Liver (tissue), 9 donors: ENCODE measurements around the gene MAD2L2. TPM values are rescaled to one million over a fixed set of nuclear protein-coding genes. Genes with fewer than 3 reads are reported as not detected.

Source experiments
- DNase-seq: peaks from one replicate; pipeline ENCODE4 v3.0.0-alpha.2; 2017; ENCODE audit warnings: low spot score
- H3K27ac ChIP-seq, 2 donors: one replicate each; pipeline ENCODE4 v1.7.0; 2013; ENCODE audit warnings: inconsistent platforms in 2 of 2, low read length in 2 of 2, control low read depth in 1 of 2, low read depth in 1 of 2, mild to moderate bottlenecking in 1 of 2
- H3K27me3 ChIP-seq, 4 donors: one replicate each; pipeline versions ENCODE4 v1.6.1 to v1.7.0; 2013; ENCODE audit warnings: low read length in 3 of 4, inconsistent platforms in 1 of 4, mild to moderate bottlenecking in 1 of 4, moderate library complexity in 1 of 4; ENCODE audit not compliant: control insufficient read depth in 4 of 4, insufficient read depth in 4 of 4
- H3K36me3 ChIP-seq, 4 donors: one replicate each; pipeline versions ENCODE4 v1.6.1 to v1.7.0; 2013; ENCODE audit warnings: low read length in 3 of 4, mild to moderate bottlenecking in 3 of 4, low read depth in 1 of 4, moderate library complexity in 1 of 4; ENCODE audit not compliant: control insufficient read depth in 4 of 4, insufficient read depth in 3 of 4
- H3K4me1 ChIP-seq, 4 donors: one replicate each; pipeline versions ENCODE4 v1.6.1 to v1.7.0; 2013; ENCODE audit warnings: low read length in 3 of 4, mild to moderate bottlenecking in 3 of 4, moderate library complexity in 1 of 4; ENCODE audit not compliant: control insufficient read depth in 4 of 4, insufficient read depth in 4 of 4
- H3K4me3 ChIP-seq, 3 donors: one replicate each; pipeline versions ENCODE4 v1.6.1 to v1.7.0; 2013; ENCODE audit warnings: low read length in 3 of 3, control low read depth in 1 of 3, low read depth in 1 of 3, mild to moderate bottlenecking in 1 of 3
- H3K9ac ChIP-seq, 2 donors: one replicate each; pipeline ENCODE4 v1.7.0; 2013; ENCODE audit warnings: low read length in 2 of 2, mild to moderate bottlenecking in 2 of 2, moderate library complexity in 2 of 2, control low read depth in 1 of 2, low read depth in 1 of 2
- H3K9me3 ChIP-seq, 4 donors: one replicate each; pipeline versions ENCODE4 v1.6.1 to v1.7.0; 2013; ENCODE audit warnings: low read length in 3 of 4; ENCODE audit not compliant: control insufficient read depth in 4 of 4
- ATF3 ChIP-seq: IDR thresholded peaks from 2 replicates; pipeline ENCODE4 v1.6.1; 2016; ENCODE audit warnings: antibody characterized with exemption
- EGR1 ChIP-seq, 2 donors: IDR thresholded peaks; 2 replicates each; pipeline ENCODE4 v1.6.1; 2016 to 2018; ENCODE audit warnings: antibody characterized with exemption in 2 of 2, low read depth in 2 of 2
- FOXA1 ChIP-seq: IDR thresholded peaks from 2 replicates; pipeline ENCODE4 v1.6.1; 2016; ENCODE audit warnings: antibody characterized with exemption
- GABPA ChIP-seq, 2 donors: IDR thresholded peaks in 1 of 2; conservative IDR thresholded peaks in 1 of 2; 2 replicates each; pipeline ENCODE4 v1.6.1; 2016; ENCODE audit warnings: antibody characterized with exemption in 2 of 2, mild to moderate bottlenecking in 1 of 2, moderate library complexity in 1 of 2
- HNF4G ChIP-seq: IDR thresholded peaks from 2 replicates; pipeline ENCODE4 v1.6.1; 2016; ENCODE audit warnings: antibody characterized with exemption
- MAX ChIP-seq: IDR thresholded peaks from 2 replicates; pipeline ENCODE4 v1.6.1; 2016; ENCODE audit warnings: antibody characterized with exemption
- NR2F2 ChIP-seq: IDR thresholded peaks from 2 replicates; pipeline ENCODE4 v1.6.1; 2016; ENCODE audit warnings: antibody characterized with exemption
- REST ChIP-seq: IDR thresholded peaks from 2 replicates; pipeline ENCODE4 v1.6.1; 2016; ENCODE audit warnings: antibody characterized with exemption, mild to moderate bottlenecking
- SP1 ChIP-seq: IDR thresholded peaks from 2 replicates; pipeline ENCODE4 v1.6.1; 2018; ENCODE audit warnings: antibody characterized with exemption, mild to moderate bottlenecking
- TAF1 ChIP-seq: conservative IDR thresholded peaks from 2 replicates; pipeline ENCODE4 v1.6.1; 2016; ENCODE audit warnings: antibody characterized with exemption, mild to moderate bottlenecking
- YY1 ChIP-seq: IDR thresholded peaks from 2 replicates; pipeline ENCODE4 v1.6.1; 2016; ENCODE audit warnings: antibody characterized with exemption, mild to moderate bottlenecking
- WGBS: extraction: QIAGEN DNeasy Blood & Tissue Kit; methylation state at CpG from one replicate; pipeline ENCODE4 v1.1.7; 2013; 5-methylcytosine and 5-hydroxymethylcytosine counted together
- polyA plus RNA-seq, 2 donors: library from polyadenylated mRNA; stranded (reverse) in 1 of 2; unstranded in 1 of 2; fragments of 200-250 nt in 1 of 2; fragments of >200 nt in 1 of 2; fragmentation: Nextera tagmentation in 1 of 2; extraction: Ambion mirVana in 1 of 2; gene quantifications; one replicate each; pipeline versions ENCODE4 v1.2.1 to v1.2.3, GENCODE V29; 2013 to 2015
- total RNA-seq, 2 donors: library from RNA; depleted of rRNA; stranded (reverse); fragments of >200 nt; gene quantifications; one replicate each; pipeline ENCODE4 v1.2.3, GENCODE V29; 2014
- TF ChIP-seq, protein P1 (sequence below): fragments of 150-350 bp; IDR thresholded peaks from 2 replicates; pipeline ENCODE4 v1.5.1; 2017; ENCODE audit warnings: improper control_type of control experiment, low read depth, low read length; ENCODE audit not compliant: missing input control
- donor health status: healthy.
- donor health status: healthy.
- donor health status: healthy.
- donor health status: healthy.
- donor health status: healthy.

The MAD2L2 gene
- total and polyA plus RNA-seq, 4 donors, result 17.5 to 43.1 (median 31.9) TPM

DNA sequence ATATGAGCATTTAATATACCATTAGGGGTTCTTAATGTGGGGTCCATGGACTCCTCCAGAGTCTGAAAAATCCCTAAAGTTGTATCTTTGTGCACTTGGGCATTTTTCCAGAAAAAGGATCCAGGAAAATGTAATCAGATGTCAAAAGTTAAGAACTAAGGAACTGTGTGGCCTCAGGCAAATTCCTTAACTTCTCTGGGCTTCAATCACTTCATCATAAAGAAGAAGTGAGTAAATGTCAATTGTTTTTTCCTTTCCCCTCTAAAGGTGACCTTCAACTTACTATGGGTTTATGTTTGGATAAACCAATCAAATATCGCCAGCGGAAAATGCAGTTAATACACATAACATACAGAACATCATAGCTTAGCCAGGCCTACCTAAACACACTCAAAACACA lies 2.5 kb downstream of the MAD2L2 start:
- 100% methylated on average over 2 of the region's 2 CpGs for WGBS
- peaks cover 10 to 46% (median 33%) of the 10 kb centered on the region in 4 donors for H3K4me1 ChIP-seq

DNA sequence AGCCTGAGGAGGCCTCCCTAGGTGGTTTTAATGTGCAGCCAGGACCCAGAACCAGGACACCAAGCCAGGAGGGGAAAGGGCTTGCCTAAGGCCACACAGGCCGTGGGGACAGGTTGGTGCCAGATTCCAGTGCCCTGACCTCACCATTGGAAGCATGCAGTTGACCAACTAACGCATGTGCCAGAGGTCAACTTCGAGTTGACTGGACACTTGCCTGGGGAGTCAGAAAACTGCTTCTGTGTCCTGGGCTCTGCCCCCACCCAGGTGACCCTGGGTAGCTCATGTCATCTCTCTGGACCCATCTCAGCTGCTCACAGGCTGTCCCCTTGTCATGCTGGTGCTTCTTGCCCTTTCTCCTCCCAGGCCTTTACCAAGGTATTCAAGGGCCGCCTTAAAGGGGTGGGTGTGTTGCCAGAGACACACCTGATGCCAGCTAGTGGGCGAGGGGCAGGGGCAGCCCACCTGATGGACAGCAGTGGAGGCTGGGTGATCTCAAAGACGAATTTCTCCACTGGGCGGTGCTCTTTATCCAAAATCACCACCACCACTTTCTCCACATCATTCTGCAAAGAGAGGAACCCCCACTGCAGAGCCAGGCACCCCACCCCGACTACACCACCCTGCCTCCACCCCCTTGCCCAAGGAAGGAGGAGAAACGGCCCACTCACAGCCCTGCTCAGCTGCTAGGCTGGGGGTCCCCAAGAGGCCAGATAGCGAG lies 4.4 kb downstream of the MAD2L2 start:
- WGBS, result 69% methylated on average over 10 of the region's 10 CpGs
- Histone ChIP-seq H3K27me3 (no peaks in the 10 kb centered on the region), H3K4me3 (no peak overlapping the region), H3K27ac (peak overlapping the region; percentile 40 to 47), H3K9ac (no peak overlapping the region), H3K36me3 (peaks cover 0 to 9% (median 6%) of the 10 kb centered on the region in 4 donors), H3K4me1 (peaks cover 15 to 51% (median 35%) of the 10 kb centered on the region in 4 donors), H3K9me3 (no peaks in the 10 kb centered on the region)
- no peak for DNase-seq
- TF ChIP-seq SP1 (peak; percentile 77), MAX (peak; percentile 86), TAF1 (no peak), EGR1 (IDR thresholded peaks at IDR 0.05; ENCODE audit: low read depth in 2 of 2) (peak in 1 of 2 donors; percentile 39), HNF4G (peak; percentile 74), REST (peak; percentile 63), YY1 (peak; percentile 38), FOXA1 (peak; percentile 52), ATF3 (peak; percentile 53), GABPA (IDR thresholded peaks at IDR 0.05 in 1 of 2, conservative IDR thresholded peaks at IDR 0.05 in 1 of 2) (no peak), NR2F2 (peak; percentile 72)

More for the DNA sequence above, 2.5 kb downstream of the MAD2L2 start:
- no peaks in the 10 kb centered on the region for H3K9me3 ChIP-seq
- TF ChIP-seq TAF1, result no peak
- TF ChIP-seq, protein P1, sequence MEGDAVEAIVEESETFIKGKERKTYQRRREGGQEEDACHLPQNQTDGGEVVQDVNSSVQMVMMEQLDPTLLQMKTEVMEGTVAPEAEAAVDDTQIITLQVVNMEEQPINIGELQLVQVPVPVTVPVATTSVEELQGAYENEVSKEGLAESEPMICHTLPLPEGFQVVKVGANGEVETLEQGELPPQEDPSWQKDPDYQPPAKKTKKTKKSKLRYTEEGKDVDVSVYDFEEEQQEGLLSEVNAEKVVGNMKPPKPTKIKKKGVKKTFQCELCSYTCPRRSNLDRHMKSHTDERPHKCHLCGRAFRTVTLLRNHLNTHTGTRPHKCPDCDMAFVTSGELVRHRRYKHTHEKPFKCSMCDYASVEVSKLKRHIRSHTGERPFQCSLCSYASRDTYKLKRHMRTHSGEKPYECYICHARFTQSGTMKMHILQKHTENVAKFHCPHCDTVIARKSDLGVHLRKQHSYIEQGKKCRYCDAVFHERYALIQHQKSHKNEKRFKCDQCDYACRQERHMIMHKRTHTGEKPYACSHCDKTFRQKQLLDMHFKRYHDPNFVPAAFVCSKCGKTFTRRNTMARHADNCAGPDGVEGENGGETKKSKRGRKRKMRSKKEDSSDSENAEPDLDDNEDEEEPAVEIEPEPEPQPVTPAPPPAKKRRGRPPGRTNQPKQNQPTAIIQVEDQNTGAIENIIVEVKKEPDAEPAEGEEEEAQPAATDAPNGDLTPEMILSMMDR, result no peak
- no peak for TF ChIP-seq HNF4G
- no peak for TF ChIP-seq REST
- no peak overlapping the region for H3K9ac ChIP-seq
- H3K27ac ChIP-seq, result no peak overlapping the region
- no peaks in the 10 kb centered on the region for H3K27me3 ChIP-seq
- no peak for DNase-seq
- no peak overlapping the region for H3K4me3 ChIP-seq
- peaks cover 0 to 6% (median 2%) of the 10 kb centered on the region in 4 donors for H3K36me3 ChIP-seq
